ENCODE results near the gene NCKAP1. TPM values are rescaled to one million over a fixed set of nuclear protein-coding genes. Genes with fewer than 3 reads are reported as not detected.

The NCKAP1 gene
- total and polyA plus RNA-seq, 10 of the 15 experiments (the other 5 are each of a cell fraction or from before 2014, with no cell fraction given): 0.11 to 1.5 (median 0.52) TPM

DNA sequence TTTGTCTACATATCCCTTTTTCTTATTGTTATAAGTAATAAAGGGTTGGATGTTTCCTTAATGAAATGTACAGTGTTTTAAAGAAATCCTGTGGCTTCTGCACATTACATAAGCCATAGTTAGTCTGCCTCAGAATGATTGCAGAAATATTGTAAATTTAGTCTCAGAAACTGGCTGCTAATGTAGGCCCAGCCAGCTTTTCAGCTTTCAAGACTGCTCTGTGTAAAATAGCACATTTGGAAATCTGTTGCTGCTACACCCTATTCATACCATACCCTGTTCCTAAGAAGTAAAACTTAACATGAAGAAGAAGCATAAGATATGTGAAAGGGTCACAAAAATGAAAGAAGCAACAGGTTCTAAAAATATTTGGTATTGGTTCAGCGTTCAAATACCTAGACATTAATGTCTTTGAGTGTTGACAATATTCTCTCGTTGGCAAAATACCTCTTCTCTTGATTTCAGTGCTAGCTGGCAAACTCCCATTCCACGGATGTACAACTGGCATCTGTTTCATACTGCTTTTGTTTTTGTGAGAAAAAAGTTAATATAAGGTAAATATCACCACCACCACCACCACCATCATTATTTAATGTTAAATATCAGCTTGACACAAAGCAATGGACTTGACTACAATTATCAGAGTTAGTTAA, 19.2 kb upstream of the NCKAP1 start (continued):
- TF ChIP-seq, protein P1, sequence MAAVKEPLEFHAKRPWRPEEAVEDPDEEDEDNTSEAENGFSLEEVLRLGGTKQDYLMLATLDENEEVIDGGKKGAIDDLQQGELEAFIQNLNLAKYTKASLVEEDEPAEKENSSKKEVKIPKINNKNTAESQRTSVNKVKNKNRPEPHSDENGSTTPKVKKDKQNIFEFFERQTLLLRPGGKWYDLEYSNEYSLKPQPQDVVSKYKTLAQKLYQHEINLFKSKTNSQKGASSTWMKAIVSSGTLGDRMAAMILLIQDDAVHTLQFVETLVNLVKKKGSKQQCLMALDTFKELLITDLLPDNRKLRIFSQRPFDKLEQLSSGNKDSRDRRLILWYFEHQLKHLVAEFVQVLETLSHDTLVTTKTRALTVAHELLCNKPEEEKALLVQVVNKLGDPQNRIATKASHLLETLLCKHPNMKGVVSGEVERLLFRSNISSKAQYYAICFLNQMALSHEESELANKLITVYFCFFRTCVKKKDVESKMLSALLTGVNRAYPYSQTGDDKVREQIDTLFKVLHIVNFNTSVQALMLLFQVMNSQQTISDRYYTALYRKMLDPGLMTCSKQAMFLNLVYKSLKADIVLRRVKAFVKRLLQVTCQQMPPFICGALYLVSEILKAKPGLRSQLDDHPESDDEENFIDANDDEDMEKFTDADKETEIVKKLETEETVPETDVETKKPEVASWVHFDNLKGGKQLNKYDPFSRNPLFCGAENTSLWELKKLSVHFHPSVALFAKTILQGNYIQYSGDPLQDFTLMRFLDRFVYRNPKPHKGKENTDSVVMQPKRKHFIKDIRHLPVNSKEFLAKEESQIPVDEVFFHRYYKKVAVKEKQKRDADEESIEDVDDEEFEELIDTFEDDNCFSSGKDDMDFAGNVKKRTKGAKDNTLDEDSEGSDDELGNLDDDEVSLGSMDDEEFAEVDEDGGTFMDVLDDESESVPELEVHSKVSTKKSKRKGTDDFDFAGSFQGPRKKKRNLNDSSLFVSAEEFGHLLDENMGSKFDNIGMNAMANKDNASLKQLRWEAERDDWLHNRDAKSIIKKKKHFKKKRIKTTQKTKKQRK (IDR thresholded peaks at IDR 0.05; ENCODE audit: low read depth, low read length): no peak
- TF ChIP-seq ZNF687 (IDR thresholded peaks at IDR 0.05): no peak
- TF ChIP-seq FOXK2 (IDR thresholded peaks at IDR 0.05): no peak
- no peak for TF ChIP-seq CREM (IDR thresholded peaks at IDR 0.05; ENCODE audit: low read depth)

DNA sequence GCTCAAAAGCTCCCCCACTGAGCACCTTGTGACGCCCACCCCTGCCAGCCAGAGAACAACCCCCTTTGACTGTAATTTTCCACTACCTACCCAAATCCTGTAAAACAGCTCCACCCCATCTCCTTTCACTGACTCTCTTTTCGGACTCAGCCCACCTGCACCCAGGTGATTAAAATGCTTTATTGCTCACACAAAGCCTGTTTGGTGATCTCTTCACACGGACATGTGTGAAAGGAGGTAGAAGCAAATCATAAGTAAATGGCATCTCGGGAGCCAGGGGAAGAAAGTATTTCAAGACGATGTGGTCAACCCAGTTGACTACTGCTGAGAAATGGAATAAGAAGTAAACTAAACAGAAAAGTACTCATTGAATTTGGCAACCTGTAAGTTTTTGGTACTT, 11.2 kb upstream of the NCKAP1 start:
- no peak for ATAC-seq
- intact Hi-C loops (cut with micrococcal nuclease; ENCODE audit: unreplicated experiment): no loop called here
- H3K4me2 ChIP-seq (ENCODE audit: control insufficient read depth, insufficient read depth): no peak overlapping the region
- H3K4me3 ChIP-seq: no peak overlapping the region
- no peak overlapping the region for H2AFZ ChIP-seq (ENCODE audit: control insufficient read depth, low read depth, low read length)
- no peak overlapping the region for H3K9ac ChIP-seq (ENCODE audit: control insufficient read depth, insufficient read depth, low read length)
- in situ Hi-C loops (cut with MboI): no loop called here
- POLR2A ChIA-PET: no interaction called here
- H3K9me3 ChIP-seq (replicated peaks; ENCODE audit: control insufficient read depth, insufficient read depth, low read length): peaks cover 2% of the 10 kb centered on the region; the same call in 2 of the 3 replicates
- CTCF ChIA-PET: no interaction called here
- SMC1A ChIA-PET (ENCODE audit: uncharacterized antibody, unreplicated experiment): no interaction called here
- H3K27me3 ChIP-seq (replicated peaks in 1 of 2; ENCODE audit: control insufficient read depth in 2 of 2, insufficient read depth in 2 of 2, low read length in 1 of 2): no peaks in the 10 kb centered on the region; a peak in 1 of 4 replicates
- H4K20me1 ChIP-seq (ENCODE audit: control insufficient read depth, insufficient read depth): no peaks in the 10 kb centered on the region
- no peaks in the 10 kb centered on the region for H3K4me1 ChIP-seq (ENCODE audit: control insufficient read depth, insufficient read depth, low read length)
- no TSS peak for BruUV-seq (replicated peaks)
- no peak for FAIRE-seq
- 33% methylated on average over 5 of the region's 5 CpGs for WGBS (ENCODE audit: insufficient coverage, insufficient replicate concordance, low lambda C conversion rate, missing lambda C conversion rate)
- no peaks in the 10 kb centered on the region for H3K36me3 ChIP-seq (ENCODE audit: control insufficient read depth in 2 of 2, insufficient read depth in 2 of 2, low read length in 1 of 2)
- DNase-seq (ENCODE audit: low read depth, low spot score): no peak
- RAD21 ChIA-PET (ENCODE audit: unreplicated experiment): no interaction called here
- no peak overlapping the region for H3K27ac ChIP-seq (ENCODE audit: control insufficient read depth, insufficient read depth)
- no peaks in the 10 kb centered on the region for H3K79me2 ChIP-seq (ENCODE audit: control insufficient read depth, insufficient read depth, low read length)
- TF ChIP-seq MTA2 (IDR thresholded peaks at IDR 0.05; ENCODE audit: low read depth) (no peak), NFXL1 (IDR thresholded peaks at IDR 0.05; ENCODE audit: borderline replicate concordance) (no peak), ASH2L (IDR thresholded peaks at IDR 0.05; ENCODE audit: borderline replicate concordance, low read depth) (no peak), HSF1 (IDR thresholded peaks at IDR 0.05; ENCODE audit: low read depth, low read length) (no peak), TCF12 (IDR thresholded peaks at IDR 0.05; ENCODE audit: low read depth, low read length) (no peak)
